GM23338 (cell line): ENCODE results near the gene CABLES2. TPM values are rescaled to one million over a fixed set of nuclear protein-coding genes. Genes with fewer than 3 reads are reported as not detected.

Experiments
- ATAC-seq: fragments of 200-7000 bp; cut with Tn5 transposase; 3 replicates; pipeline ENCODE4 v1.9.1; 2020
- DNase-seq: peaks from one replicate; pipeline ENCODE4 v3.0.0-alpha.2; 2015; ENCODE audit warnings: low spot score
- H2AFZ ChIP-seq: fragments of 200-600 bp; sonication (generic); 2 replicates; pipeline ENCODE4 v1.8.0; 2016; ENCODE audit warnings: antibody characterized with exemption, mild to moderate bottlenecking, moderate library complexity
- H3F3A ChIP-seq: fragments of 200-600 bp; sonication (generic); replicated peaks from 2 replicates; pipeline ENCODE4 v1.8.0; 2017; ENCODE audit warnings: antibody characterized with exemption, mixed run types, low read depth
- H3K27ac ChIP-seq: fragments of 200-600 bp; sonication (generic); 2 replicates; pipeline ENCODE4 v1.6.1; 2016; ENCODE audit warnings: low read depth
- H3K27me3 ChIP-seq: fragments of 200-600 bp; sonication (generic); 2 replicates; pipeline ENCODE4 v1.8.0; 2016; ENCODE audit warnings: mild to moderate bottlenecking, mixed run types, moderate library complexity; ENCODE audit not compliant: insufficient read depth
- H3K36me3 ChIP-seq: fragments of 200-600 bp; sonication (generic); 2 replicates; pipeline ENCODE4 v1.8.0; 2016; ENCODE audit warnings: mild to moderate bottlenecking; ENCODE audit not compliant: insufficient read depth
- H3K4me1 ChIP-seq: fragments of 200-600 bp; sonication (generic); 2 replicates; pipeline ENCODE4 v1.8.0; 2016; ENCODE audit warnings: mild to moderate bottlenecking, moderate library complexity; ENCODE audit not compliant: insufficient read depth
- H3K4me2 ChIP-seq: fragments of 200-600 bp; sonication (generic); 2 replicates; pipeline ENCODE4 v1.7.1; 2017; ENCODE audit warnings: mixed run types
- H3K4me3 ChIP-seq: fragments of 200-600 bp; sonication (generic); 2 replicates; pipeline ENCODE4 v1.6.1; 2016; ENCODE audit warnings: mixed run types
- H3K79me2 ChIP-seq: fragments of 200-600 bp; sonication (generic); replicated peaks from 2 replicates; pipeline ENCODE4 v1.8.0; 2017; ENCODE audit warnings: mild to moderate bottlenecking; ENCODE audit not compliant: insufficient read depth
- H3K9me2 ChIP-seq: fragments of 200-600 bp; sonication (generic); 2 replicates; pipeline ENCODE4 v1.8.0; 2017; ENCODE audit not compliant: insufficient read depth
- H4K20me1 ChIP-seq: fragments of 200-600 bp; sonication (generic); replicated peaks from 2 replicates; pipeline ENCODE4 v1.8.0; 2017; ENCODE audit warnings: mild to moderate bottlenecking; ENCODE audit not compliant: insufficient read depth
- H3K27ac Mint-ChIP-seq: 2 replicates; pipeline ENCODE4 v1.8.0; 2020; ENCODE audit warnings: inconsistent platforms, mild to moderate bottlenecking, moderate library complexity, mixed read lengths
- H3K27me3 Mint-ChIP-seq: 3 replicates; pipeline ENCODE4 v1.8.0; 2022; ENCODE audit warnings: low read depth, mild to moderate bottlenecking, moderate library complexity, mixed read lengths, inconsistent platforms; ENCODE audit not compliant: insufficient read depth, poor library complexity
- H3K36me3 Mint-ChIP-seq: 3 replicates; pipeline ENCODE4 v1.8.0; 2021; ENCODE audit warnings: low read depth, mild to moderate bottlenecking, inconsistent platforms, moderate library complexity, mixed read lengths
- H3K4me1 Mint-ChIP-seq: 3 replicates; pipeline ENCODE4 v1.8.0; 2020; ENCODE audit warnings: mild to moderate bottlenecking, inconsistent platforms, mixed read lengths
- H3K4me3 Mint-ChIP-seq: 3 replicates; pipeline ENCODE4 v1.8.0; 2021; ENCODE audit warnings: moderate library complexity, mild to moderate bottlenecking, inconsistent platforms, mixed read lengths
- H3K9me3 Mint-ChIP-seq: 3 replicates; pipeline ENCODE4 v1.8.0; 2020; ENCODE audit warnings: moderate library complexity, mild to moderate bottlenecking, inconsistent platforms, mixed read lengths
- POLR2AphosphoS5 ChIP-seq: IDR thresholded peaks from 2 replicates; pipeline ENCODE4 v1.6.1; 2016; ENCODE audit warnings: antibody characterized with exemption, low read depth
- polyA plus RNA-seq: library from polyadenylated mRNA; unstranded; fragments of >200 nt; fragmentation: Nextera tagmentation; extraction: Ambion mirVana; gene quantifications from 2 replicates; pipeline ENCODE4 v1.2.1, GENCODE V29; 2016
- total RNA-seq: library from RNA; depleted of rRNA; stranded (reverse); fragments of >200 nt; shearing (Covaris generic); gene quantifications from 2 replicates; pipeline ENCODE4 v1.2.3, GENCODE V29; 2014
- TF ChIP-seq, protein P1 (sequence below): fragments of 250-450 bp; sonication (Bioruptor Pico); IDR thresholded peaks from 2 replicates; pipeline ENCODE4 v1.5.0; 2020; ENCODE audit warnings: mild to moderate bottlenecking, moderate library complexity
- TF ChIP-seq, protein P2 (sequence below), 2 experiments: fragments of 200-600 bp in 1 of 2; sonication (generic) in 1 of 2; conservative IDR thresholded peaks; 2 replicates each; pipeline versions ENCODE4 v1.5.1 to v1.6.1; 2016 to 2017; ENCODE audit warnings: antibody characterized with exemption in 2 of 2, low read depth in 2 of 2, mild to moderate bottlenecking in 2 of 2, moderate library complexity in 1 of 2

CABLES2 gene
- total and polyA plus RNA-seq, 2 experiments from 2014 or later: 4.3 to 12.7 TPM

DNA sequence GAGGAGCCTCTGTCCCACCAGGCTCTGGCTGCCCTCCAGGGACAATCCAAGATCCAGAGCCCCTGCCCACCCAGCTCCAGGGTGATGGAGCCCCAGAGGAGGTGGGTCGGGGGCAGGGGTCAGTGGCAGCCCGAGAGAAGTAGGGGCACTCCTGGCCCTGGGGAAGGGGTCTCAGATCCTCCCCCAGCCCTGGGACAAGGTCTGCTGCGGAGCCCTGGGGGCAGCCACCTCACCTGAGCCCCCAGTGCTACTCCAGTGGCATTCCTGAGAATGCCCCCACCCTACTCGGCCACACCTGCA lies 37.3 kb downstream of the CABLES2 start (continued):
- TF ChIP-seq, protein P1, sequence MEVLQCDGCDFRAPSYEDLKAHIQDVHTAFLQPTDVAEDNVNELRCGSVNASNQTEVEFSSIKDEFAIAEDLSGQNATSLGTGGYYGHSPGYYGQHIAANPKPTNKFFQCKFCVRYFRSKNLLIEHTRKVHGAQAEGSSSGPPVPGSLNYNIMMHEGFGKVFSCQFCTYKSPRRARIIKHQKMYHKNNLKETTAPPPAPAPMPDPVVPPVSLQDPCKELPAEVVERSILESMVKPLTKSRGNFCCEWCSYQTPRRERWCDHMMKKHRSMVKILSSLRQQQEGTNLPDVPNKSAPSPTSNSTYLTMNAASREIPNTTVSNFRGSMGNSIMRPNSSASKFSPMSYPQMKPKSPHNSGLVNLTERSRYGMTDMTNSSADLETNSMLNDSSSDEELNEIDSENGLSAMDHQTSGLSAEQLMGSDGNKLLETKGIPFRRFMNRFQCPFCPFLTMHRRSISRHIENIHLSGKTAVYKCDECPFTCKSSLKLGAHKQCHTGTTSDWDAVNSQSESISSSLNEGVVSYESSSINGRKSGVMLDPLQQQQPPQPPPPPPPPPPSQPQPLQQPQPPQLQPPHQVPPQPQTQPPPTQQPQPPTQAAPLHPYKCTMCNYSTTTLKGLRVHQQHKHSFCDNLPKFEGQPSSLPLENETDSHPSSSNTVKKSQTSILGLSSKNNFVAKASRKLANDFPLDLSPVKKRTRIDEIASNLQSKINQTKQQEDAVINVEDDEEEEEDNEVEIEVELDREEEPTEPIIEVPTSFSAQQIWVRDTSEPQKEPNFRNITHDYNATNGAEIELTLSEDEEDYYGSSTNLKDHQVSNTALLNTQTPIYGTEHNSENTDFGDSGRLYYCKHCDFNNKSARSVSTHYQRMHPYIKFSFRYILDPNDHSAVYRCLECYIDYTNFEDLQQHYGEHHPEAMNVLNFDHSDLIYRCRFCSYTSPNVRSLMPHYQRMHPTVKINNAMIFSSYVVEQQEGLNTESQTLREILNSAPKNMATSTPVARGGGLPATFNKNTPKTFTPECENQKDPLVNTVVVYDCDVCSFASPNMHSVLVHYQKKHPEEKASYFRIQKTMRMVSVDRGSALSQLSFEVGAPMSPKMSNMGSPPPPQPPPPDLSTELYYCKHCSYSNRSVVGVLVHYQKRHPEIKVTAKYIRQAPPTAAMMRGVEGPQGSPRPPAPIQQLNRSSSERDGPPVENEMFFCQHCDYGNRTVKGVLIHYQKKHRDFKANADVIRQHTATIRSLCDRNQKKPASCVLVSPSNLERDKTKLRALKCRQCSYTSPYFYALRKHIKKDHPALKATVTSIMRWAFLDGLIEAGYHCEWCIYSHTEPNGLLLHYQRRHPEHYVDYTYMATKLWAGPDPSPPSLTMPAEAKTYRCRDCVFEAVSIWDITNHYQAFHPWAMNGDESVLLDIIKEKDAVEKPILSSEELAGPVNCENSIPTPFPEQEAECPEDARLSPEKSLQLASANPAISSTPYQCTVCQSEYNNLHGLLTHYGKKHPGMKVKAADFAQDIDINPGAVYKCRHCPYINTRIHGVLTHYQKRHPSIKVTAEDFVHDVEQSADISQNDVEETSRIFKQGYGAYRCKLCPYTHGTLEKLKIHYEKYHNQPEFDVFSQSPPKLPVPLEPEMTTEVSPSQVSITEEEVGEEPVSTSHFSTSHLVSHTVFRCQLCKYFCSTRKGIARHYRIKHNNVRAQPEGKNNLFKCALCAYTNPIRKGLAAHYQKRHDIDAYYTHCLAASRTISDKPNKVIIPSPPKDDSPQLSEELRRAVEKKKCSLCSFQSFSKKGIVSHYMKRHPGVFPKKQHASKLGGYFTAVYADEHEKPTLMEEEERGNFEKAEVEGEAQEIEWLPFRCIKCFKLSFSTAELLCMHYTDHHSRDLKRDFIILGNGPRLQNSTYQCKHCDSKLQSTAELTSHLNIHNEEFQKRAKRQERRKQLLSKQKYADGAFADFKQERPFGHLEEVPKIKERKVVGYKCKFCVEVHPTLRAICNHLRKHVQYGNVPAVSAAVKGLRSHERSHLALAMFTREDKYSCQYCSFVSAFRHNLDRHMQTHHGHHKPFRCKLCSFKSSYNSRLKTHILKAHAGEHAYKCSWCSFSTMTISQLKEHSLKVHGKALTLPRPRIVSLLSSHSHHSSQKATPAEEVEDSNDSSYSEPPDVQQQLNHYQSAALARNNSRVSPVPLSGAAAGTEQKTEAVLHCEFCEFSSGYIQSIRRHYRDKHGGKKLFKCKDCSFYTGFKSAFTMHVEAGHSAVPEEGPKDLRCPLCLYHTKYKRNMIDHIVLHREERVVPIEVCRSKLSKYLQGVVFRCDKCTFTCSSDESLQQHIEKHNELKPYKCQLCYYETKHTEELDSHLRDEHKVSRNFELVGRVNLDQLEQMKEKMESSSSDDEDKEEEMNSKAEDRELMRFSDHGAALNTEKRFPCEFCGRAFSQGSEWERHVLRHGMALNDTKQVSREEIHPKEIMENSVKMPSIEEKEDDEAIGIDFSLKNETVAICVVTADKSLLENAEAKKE (CRISPR knock-in tag): no peak

DNA sequence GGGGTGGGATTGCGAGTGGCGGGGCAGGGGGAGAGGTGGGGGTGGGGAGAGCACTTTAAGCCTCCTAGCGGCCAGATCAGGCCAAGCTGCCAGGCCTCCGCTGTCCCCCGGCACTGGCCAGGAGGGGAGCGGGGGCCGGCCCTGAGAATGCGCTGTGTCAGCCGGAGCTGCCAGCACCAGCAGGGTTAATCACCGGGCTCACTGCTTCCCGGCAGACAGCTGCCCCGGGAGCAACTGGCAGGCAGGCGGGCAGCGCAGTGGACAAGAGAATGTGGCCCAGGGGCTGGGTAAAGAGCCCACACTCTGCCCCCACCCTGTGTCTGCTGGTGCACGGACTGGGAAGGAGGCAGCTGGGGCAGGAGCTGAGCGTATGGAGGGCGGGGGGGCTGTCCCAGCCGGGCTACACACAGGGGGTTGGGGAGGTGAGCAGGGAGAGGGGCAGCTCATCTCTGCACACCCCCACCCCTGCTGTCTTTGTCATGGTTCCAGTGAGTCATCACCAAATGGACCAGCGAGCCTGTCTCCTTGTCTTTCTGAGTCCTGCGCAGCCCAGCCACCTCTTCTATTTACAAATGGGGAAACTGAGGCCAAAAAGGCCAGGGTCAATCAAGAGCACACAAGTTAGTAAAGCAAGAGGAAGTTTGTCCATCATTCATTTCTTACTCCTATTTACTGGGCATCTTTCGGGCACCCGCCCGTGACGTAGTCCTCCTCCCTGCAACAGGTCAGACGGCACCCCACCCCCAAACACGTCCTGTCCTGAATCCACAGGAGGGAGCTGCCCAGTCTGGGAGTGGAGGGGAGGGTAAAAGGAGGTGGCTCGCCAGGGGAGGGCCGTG lies 37.9 kb downstream of the CABLES2 start:
- H3K27ac Mint-ChIP-seq: peak overlapping the region; percentile 84
- peaks cover 6% of the 10 kb centered on the region for H4K20me1 ChIP-seq
- peak; percentile 24 for ATAC-seq
- H3K27me3 ChIP-seq: no peaks in the 10 kb centered on the region
- H3K36me3 Mint-ChIP-seq: no peaks in the 10 kb centered on the region; the same call in 2 of the 3 replicates
- peak overlapping the region; percentile 88 for H3K27ac ChIP-seq
- H3K4me1 Mint-ChIP-seq: peaks cover 31% of the 10 kb centered on the region
- no peak for TF ChIP-seq POLR2AphosphoS5
- TF ChIP-seq, protein P2, sequence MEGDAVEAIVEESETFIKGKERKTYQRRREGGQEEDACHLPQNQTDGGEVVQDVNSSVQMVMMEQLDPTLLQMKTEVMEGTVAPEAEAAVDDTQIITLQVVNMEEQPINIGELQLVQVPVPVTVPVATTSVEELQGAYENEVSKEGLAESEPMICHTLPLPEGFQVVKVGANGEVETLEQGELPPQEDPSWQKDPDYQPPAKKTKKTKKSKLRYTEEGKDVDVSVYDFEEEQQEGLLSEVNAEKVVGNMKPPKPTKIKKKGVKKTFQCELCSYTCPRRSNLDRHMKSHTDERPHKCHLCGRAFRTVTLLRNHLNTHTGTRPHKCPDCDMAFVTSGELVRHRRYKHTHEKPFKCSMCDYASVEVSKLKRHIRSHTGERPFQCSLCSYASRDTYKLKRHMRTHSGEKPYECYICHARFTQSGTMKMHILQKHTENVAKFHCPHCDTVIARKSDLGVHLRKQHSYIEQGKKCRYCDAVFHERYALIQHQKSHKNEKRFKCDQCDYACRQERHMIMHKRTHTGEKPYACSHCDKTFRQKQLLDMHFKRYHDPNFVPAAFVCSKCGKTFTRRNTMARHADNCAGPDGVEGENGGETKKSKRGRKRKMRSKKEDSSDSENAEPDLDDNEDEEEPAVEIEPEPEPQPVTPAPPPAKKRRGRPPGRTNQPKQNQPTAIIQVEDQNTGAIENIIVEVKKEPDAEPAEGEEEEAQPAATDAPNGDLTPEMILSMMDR (conservative IDR thresholded peaks at IDR 0.05; ENCODE audit: low read depth in 2 of 2): peak; percentile 24 to 48; a peak in 3 of 4 replicates
- H3K79me2 ChIP-seq: peaks cover 24% of the 10 kb centered on the region
- H3K9me2 ChIP-seq: no peaks in the 10 kb centered on the region
- H3K4me3 ChIP-seq: peak overlapping the region; percentile 64
- H3K36me3 ChIP-seq: no peaks in the 10 kb centered on the region
- H3K4me3 Mint-ChIP-seq: peak overlapping the region; percentile 70
- DNase-seq: peak; percentile 84
- peaks cover 37% of the 10 kb centered on the region for H3K4me1 ChIP-seq
- H3K4me2 ChIP-seq: peak overlapping the region; percentile 93
- H3F3A ChIP-seq: peaks cover 17% of the 10 kb centered on the region; the same call in 1 of the 2 replicates
- H2AFZ ChIP-seq: no peak overlapping the region
- peaks cover 15% of the 10 kb centered on the region for H3K27me3 Mint-ChIP-seq
- H3K9me3 Mint-ChIP-seq: no peaks in the 10 kb centered on the region; the same call in 2 of the 3 replicates
